Sigmoid colon (tissue), 7 donors: ENCODE measurements around the gene IL1R2. TPM values are rescaled to one million over a fixed set of nuclear protein-coding genes. Genes with fewer than 3 reads are reported as not detected.

Experiments
- DNase-seq: peaks from one replicate; pipeline ENCODE4 v3.0.0-alpha.2; 2019
- H3K27ac ChIP-seq, 4 donors: fragments of 200-600 bp; sonication (generic); one replicate each; pipeline ENCODE4 v1.5.1; 2016 to 2019; ENCODE audit warnings: mild to moderate bottlenecking in 1 of 4
- H3K27me3 ChIP-seq, 3 donors: fragments of 200-600 bp; sonication (generic); one replicate each; pipeline ENCODE4 v1.5.1; 2019; ENCODE audit warnings: mild to moderate bottlenecking in 1 of 3
- H3K36me3 ChIP-seq, 4 donors: fragments of 200-600 bp; sonication (generic); one replicate each; pipeline ENCODE4 v1.5.1; 2016 to 2019
- H3K4me1 ChIP-seq, 4 donors: fragments of 200-600 bp; sonication (generic); one replicate each; pipeline ENCODE4 v1.5.1; 2017 to 2019
- H3K4me3 ChIP-seq, 4 donors: fragments of 200-600 bp; sonication (generic); one replicate each; pipeline ENCODE4 v1.5.1; 2017 to 2019; ENCODE audit warnings: mild to moderate bottlenecking in 2 of 4, moderate library complexity in 1 of 4
- H3K9me3 ChIP-seq, 4 donors: fragments of 200-600 bp in 3 of 4; sonication (generic) in 3 of 4; one replicate each; pipeline versions ENCODE4 v1.5.1 to v1.6.1; 2013 to 2019
- EP300 ChIP-seq, 4 donors: sonication (generic); formaldehyde crosslinking; IDR thresholded peaks; one replicate each; pipeline ENCODE4 v1.6.1; 2017; ENCODE audit warnings: antibody characterized with exemption in 4 of 4
- POLR2A ChIP-seq, 2 donors: fragments of 450-650 bp; IDR thresholded peaks; one replicate each; pipeline ENCODE4 v1.6.1; 2016; ENCODE audit warnings: antibody characterized with exemption in 2 of 2, mild to moderate bottlenecking in 2 of 2, moderate library complexity in 2 of 2
- POLR2AphosphoS5 ChIP-seq, 4 donors: sonication (generic); formaldehyde crosslinking; IDR thresholded peaks; one replicate each; pipeline ENCODE4 v1.6.1; 2017; ENCODE audit warnings: antibody characterized with exemption in 4 of 4
- WGBS, 2 donors: extraction: QIAGEN DNeasy Blood & Tissue Kit; methylation state at CpG; one replicate each; pipeline ENCODE4 v1.1.7; 2013; 5-methylcytosine and 5-hydroxymethylcytosine counted together
- intact Hi-C: fragments of 100-400 bp; cut with DNase I; formaldehyde crosslinking; loops from one replicate; pipeline ENCODE4 v1.15.1; 2023
- polyA plus RNA-seq, 3 donors: library from polyadenylated mRNA; stranded (reverse); fragments of 200-250 nt; gene quantifications; one replicate each; pipeline ENCODE4 v1.2.3, GENCODE V29; 2013
- total RNA-seq, 4 donors: library from RNA; depleted of rRNA; stranded (reverse); fragments of >200 nt; gene quantifications; one replicate each; pipeline ENCODE4 v1.1.0, GENCODE V29; 2016
- TF ChIP-seq, protein P1 (sequence below), 4 experiments: fragments of 450-650 bp in 3 of 4; fragments of 200-600 bp in 1 of 4; IDR thresholded peaks; one replicate each; pipeline ENCODE4 v1.5.1; 2016 to 2019; ENCODE audit warnings: antibody characterized with exemption in 4 of 4, mild to moderate bottlenecking in 3 of 4, moderate library complexity in 2 of 4
- donor health status: healthy with polysubstance abuse.
- donor health status: Bipolar disorder and iron deficiency.
- donor health status: healthy.

The IL1R2 gene
- total and polyA plus RNA-seq, 7 donors: 3.0 to 26.4 (median 15.9) TPM

DNA sequence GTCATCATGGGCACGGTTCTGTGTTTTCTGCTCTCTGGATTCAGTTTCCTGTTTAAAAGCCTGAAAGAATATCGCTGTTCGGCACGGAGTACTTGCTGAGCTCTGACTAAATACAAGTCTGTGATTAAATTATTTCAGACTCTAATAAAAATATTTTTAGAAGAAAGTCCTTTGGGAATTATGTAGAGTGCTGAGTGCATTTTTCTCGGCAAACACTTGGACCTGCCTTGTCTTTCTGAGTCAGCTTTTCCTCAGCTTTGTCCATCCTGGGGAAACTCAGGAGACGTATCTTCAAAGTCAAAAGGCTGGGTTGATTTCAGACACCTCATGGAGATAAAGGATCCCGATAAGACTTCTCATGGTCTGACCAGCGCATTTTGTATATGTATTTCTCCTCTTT is 45.9 kb downstream of the IL1R2 start:
- DNase-seq: no peak
- no peaks in the 10 kb centered on the region for H3K9me3 ChIP-seq
- intact Hi-C loops: no loop called here
- WGBS, 2 donors: 63 to 75% methylated on average over 8 of the region's 8 CpGs
- no peaks in the 10 kb centered on the region for H3K27me3 ChIP-seq
- TF ChIP-seq POLR2A (IDR thresholded peaks at IDR 0.05) (no peak), EP300 (IDR thresholded peaks at IDR 0.05) (no peak), POLR2AphosphoS5 (IDR thresholded peaks at IDR 0.05) (peak in 3 of 4 donors; percentile 41 to 67 (median 58))
- TF ChIP-seq, protein P1, sequence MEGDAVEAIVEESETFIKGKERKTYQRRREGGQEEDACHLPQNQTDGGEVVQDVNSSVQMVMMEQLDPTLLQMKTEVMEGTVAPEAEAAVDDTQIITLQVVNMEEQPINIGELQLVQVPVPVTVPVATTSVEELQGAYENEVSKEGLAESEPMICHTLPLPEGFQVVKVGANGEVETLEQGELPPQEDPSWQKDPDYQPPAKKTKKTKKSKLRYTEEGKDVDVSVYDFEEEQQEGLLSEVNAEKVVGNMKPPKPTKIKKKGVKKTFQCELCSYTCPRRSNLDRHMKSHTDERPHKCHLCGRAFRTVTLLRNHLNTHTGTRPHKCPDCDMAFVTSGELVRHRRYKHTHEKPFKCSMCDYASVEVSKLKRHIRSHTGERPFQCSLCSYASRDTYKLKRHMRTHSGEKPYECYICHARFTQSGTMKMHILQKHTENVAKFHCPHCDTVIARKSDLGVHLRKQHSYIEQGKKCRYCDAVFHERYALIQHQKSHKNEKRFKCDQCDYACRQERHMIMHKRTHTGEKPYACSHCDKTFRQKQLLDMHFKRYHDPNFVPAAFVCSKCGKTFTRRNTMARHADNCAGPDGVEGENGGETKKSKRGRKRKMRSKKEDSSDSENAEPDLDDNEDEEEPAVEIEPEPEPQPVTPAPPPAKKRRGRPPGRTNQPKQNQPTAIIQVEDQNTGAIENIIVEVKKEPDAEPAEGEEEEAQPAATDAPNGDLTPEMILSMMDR (IDR thresholded peaks at IDR 0.05): no peak
- H3K4me3 ChIP-seq: no peak overlapping the region
- peak overlapping the region; percentile 59 to 74 (median 64) for H3K27ac ChIP-seq
- H3K4me1 ChIP-seq: peaks cover 0 to 23% (median 15%) of the 10 kb centered on the region in 4 donors
- no peaks in the 10 kb centered on the region for H3K36me3 ChIP-seq

DNA sequence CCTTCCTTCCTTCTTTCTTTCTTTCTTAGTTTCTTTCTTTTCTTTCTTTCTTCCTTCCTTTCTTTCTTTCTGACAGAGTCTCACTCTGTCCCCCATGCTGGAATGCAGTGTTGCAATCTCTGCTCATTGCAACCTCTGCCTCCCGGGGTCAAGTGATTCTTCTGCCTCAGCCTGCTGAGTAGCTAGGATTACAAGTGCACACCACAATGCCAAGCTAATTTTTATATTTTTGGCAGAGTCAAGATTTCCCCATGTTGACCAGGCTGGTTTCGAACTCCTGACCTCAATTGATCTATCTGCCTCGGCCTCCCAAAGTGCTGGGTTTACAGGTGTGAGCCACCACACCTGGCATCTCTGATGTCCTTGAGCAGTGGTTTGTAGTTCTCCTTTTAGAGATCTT is 48.5 kb downstream of the IL1R2 start:
- WGBS, 2 donors: 73 to 85% methylated on average over 3 of the region's 3 CpGs

DNA sequence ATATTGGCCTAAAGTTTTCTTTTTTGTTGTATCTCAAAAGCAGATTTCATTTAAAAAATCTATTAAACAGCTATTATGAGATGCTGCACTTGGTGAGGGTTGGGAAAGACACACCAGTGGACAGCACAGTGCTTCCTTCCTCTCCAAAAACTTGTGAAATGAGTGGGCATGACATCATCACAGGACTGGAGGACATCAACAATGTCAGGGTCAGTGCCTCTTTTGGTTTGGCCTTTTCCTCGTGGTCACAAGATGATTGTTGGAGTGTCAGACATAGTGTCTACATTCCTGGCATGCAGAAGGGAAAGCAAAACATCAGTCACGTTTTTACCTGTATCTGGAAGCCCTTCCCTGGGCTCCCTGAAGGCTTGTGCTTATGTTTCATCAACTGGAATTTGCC is 49.6 kb downstream of the IL1R2 start:
- Histone ChIP-seq H3K4me1 (peaks cover 0 to 15% (median 6%) of the 10 kb centered on the region in 4 donors), H3K27ac (peak overlapping the region in 1 of 4 donors; percentile 24), H3K9me3 (no peaks in the 10 kb centered on the region), H3K27me3 (no peaks in the 10 kb centered on the region), H3K36me3 (no peaks in the 10 kb centered on the region), H3K4me3 (no peak overlapping the region)
- peak in 1 of 4 donors; percentile 72 for TF ChIP-seq EP300 (IDR thresholded peaks at IDR 0.05)
- TF ChIP-seq POLR2AphosphoS5 (IDR thresholded peaks at IDR 0.05): peak; percentile 35 to 83 (median 58)
- TF ChIP-seq POLR2A (IDR thresholded peaks at IDR 0.05): no peak
- 59 to 61% methylated on average over 2 of the region's 2 CpGs for WGBS, 2 donors
- intact Hi-C loops: no loop called here
- no peak for DNase-seq

More for the DNA sequence above, 48.5 kb downstream of the IL1R2 start:
- no peaks in the 10 kb centered on the region for H3K36me3 ChIP-seq
- H3K27ac ChIP-seq: peak overlapping the region in 1 of 4 donors; percentile 25
- H3K4me1 ChIP-seq: peaks cover 0 to 13% (median 4%) of the 10 kb centered on the region in 4 donors
- no peaks in the 10 kb centered on the region for H3K9me3 ChIP-seq
- DNase-seq: no peak
- no peak overlapping the region for H3K4me3 ChIP-seq
- TF ChIP-seq, protein P1 (IDR thresholded peaks at IDR 0.05): no peak
- TF ChIP-seq EP300 (IDR thresholded peaks at IDR 0.05) (no peak), POLR2A (IDR thresholded peaks at IDR 0.05) (no peak), POLR2AphosphoS5 (IDR thresholded peaks at IDR 0.05) (no peak)
- intact Hi-C loops: no loop called here
- H3K27me3 ChIP-seq: no peaks in the 10 kb centered on the region

DNA sequence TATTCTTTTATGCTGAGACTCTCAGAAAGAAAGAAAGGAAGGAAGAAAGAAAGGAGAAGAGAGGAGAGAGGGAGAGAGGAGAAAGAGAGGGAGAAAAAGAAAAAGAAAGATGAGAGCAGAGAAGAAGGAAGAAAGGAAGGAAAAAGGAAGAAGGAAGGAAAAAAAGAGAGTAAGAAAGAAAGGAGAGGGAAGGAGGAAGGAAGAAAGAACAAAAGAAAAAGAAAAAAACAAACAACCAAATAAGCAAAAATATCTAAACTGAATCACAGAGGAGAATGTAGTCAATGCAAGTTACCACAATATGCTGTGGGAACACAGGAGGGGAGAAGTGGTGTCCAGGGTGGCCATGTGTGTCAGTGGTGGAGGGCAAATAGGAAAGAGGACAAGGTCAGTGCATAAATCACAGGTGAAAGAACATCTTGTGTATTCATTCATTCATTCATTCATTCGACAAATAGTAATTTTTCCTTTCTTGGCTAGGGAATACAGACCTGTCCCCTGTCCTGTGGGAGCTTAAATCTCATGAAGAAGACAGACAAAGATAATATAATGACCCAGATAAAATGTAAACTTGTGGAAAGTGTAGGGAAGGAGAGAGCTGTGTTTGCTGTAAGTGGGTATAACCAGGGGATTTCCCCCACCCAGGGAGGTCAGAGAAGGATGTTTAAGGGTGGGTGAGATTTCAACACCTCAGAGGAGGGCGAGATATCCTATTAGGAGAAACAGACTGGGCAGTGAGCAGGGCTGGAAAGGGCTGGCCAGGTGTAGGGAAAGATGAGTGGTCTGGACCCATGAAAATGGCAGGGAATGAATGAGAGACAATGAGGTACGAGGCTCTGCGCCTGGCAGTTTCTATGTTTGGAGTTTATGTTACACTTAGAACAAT is 50.7 kb downstream of the IL1R2 start:
- no peak for TF ChIP-seq POLR2A (IDR thresholded peaks at IDR 0.05)
- no peak for TF ChIP-seq POLR2AphosphoS5 (IDR thresholded peaks at IDR 0.05)
- TF ChIP-seq, protein P1 (IDR thresholded peaks at IDR 0.05): no peak
- TF ChIP-seq EP300 (IDR thresholded peaks at IDR 0.05): no peak
- no peak for DNase-seq
- intact Hi-C loops: no loop called here

DNA sequence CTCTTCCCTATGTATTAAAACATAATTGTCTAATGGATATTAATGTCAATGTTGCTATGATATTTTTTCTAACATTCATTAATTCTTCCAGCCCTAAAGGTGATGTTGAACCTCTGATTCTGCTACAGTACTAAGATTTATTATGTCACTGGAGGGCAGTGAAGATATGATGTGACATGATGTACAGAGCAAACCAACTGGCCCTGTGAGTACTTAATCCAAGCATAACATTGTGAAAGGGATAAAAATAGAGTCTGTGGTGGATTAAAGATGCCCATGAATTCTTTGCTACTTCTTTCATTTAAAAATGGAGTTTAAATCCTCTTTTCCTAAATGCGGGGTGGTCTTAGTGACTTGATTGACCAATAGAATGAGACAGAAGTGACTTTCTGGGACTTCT is 51.8 kb downstream of the IL1R2 start:
- Histone ChIP-seq H3K4me1 (peaks cover 0 to 9% (median 4%) of the 10 kb centered on the region in 4 donors), H3K27me3 (no peaks in the 10 kb centered on the region), H3K4me3 (no peak overlapping the region), H3K9me3 (no peaks in the 10 kb centered on the region), H3K36me3 (no peaks in the 10 kb centered on the region), H3K27ac (no peak overlapping the region)
- WGBS, 2 donors: 100% methylated on average over 1 of the region's 1 CpG
- intact Hi-C loops: no loop called here
- TF ChIP-seq POLR2A (IDR thresholded peaks at IDR 0.05): no peak
- TF ChIP-seq, protein P1 (IDR thresholded peaks at IDR 0.05): no peak
- no peak for TF ChIP-seq EP300 (IDR thresholded peaks at IDR 0.05)
- no peak for TF ChIP-seq POLR2AphosphoS5 (IDR thresholded peaks at IDR 0.05)
- no peak for DNase-seq

More for the DNA sequence above, 50.7 kb downstream of the IL1R2 start:
- Histone ChIP-seq H3K27ac (no peak overlapping the region), H3K27me3 (no peaks in the 10 kb centered on the region), H3K9me3 (no peaks in the 10 kb centered on the region), H3K4me3 (no peak overlapping the region), H3K4me1 (peaks cover 0 to 16% (median 7%) of the 10 kb centered on the region in 4 donors), H3K36me3 (no peaks in the 10 kb centered on the region)
- WGBS, 2 donors: 89 to 97% methylated on average over 4 of the region's 4 CpGs
